PC-3 (cell line): Measurements from ENCODE around the gene CHAD. TPM values are rescaled to one million over a fixed set of nuclear protein-coding genes. Genes with fewer than 3 reads are reported as not detected.
A peak's percentile ranks its signal among the peaks of the same experiment; 100 is the strongest.

Source experiments
- ATAC-seq: fragments of 200-7000 bp; cut with Tn5 transposase; 2 replicates; pipeline ENCODE4 v1.9.1; 2020; ENCODE audit warnings: mild to moderate bottlenecking, moderate library complexity
- BruUV-seq: library from RNA; stranded (reverse); fragments of 400-500 nt; replicated peaks from 2 replicates; lab custom pipeline; 2021; lab: Mats Ljungman, UMichigan
- CTCF ChIA-PET: fragments of 300-600 bp; sonication (Branson Sonifier 250); formaldehyde crosslinking; loops from one replicate; lab custom pipeline; 2022; ENCODE audit warnings: antibody characterized with exemption; lab: Charles Lee
- POLR2A ChIA-PET: fragments of 300-600 bp; sonication (Branson Sonifier 250); formaldehyde crosslinking; loops from one replicate; lab custom pipeline; 2022; ENCODE audit warnings: antibody characterized with exemption; ENCODE audit not compliant: unreplicated experiment; lab: Charles Lee
- DNase-seq: peaks from one replicate; pipeline ENCODE4 v3.0.0-alpha.2; 2015
- H2AFZ ChIP-seq: fragments of 300-600 bp; sonication (generic); 2 replicates; pipeline ENCODE4 v1.6.0; 2016; ENCODE audit warnings: antibody characterized with exemption, low read length
- H3F3A ChIP-seq: fragments of 300-600 bp; sonication (generic); one replicate; pipeline ENCODE4 v1.6.0; 2017; ENCODE audit warnings: antibody characterized with exemption, low read length, control low read depth, mild to moderate bottlenecking; ENCODE audit not compliant: unreplicated experiment
- H3K27ac ChIP-seq: fragments of 300-600 bp; sonication (generic); 2 replicates; pipeline ENCODE4 v1.5.1; 2016; ENCODE audit warnings: mild to moderate bottlenecking, low read length
- H3K27me3 ChIP-seq: fragments of 300-600 bp; sonication (generic); 2 replicates; pipeline ENCODE4 v1.6.1; 2016; ENCODE audit warnings: low read length, mixed read lengths
- H3K36me3 ChIP-seq: fragments of 300-600 bp; sonication (generic); 2 replicates; pipeline ENCODE4 v1.6.1; 2016; ENCODE audit warnings: low read depth, mixed run types, low read length, mixed read lengths
- H3K4me1 ChIP-seq: fragments of 300-600 bp; sonication (generic); 2 replicates; pipeline ENCODE4 v1.5.1; 2016; ENCODE audit warnings: low read length; ENCODE audit not compliant: insufficient read depth
- H3K4me2 ChIP-seq: fragments of 300-600 bp; sonication (generic); 2 replicates; pipeline ENCODE4 v1.6.0; 2016; ENCODE audit warnings: low read length
- H3K4me3 ChIP-seq: fragments of 300-600 bp; sonication (generic); 2 replicates; pipeline ENCODE4 v1.5.1; 2016; ENCODE audit warnings: mild to moderate bottlenecking, low read length, mixed read lengths
- H3K79me2 ChIP-seq: fragments of 300-600 bp; sonication (generic); 2 replicates; pipeline ENCODE4 v1.6.1; 2017; ENCODE audit warnings: low read length, mixed read lengths
- H3K9ac ChIP-seq: fragments of 300-600 bp; sonication (generic); 2 replicates; pipeline ENCODE4 v1.6.0; 2016; ENCODE audit warnings: mild to moderate bottlenecking, low read length
- H3K9me2 ChIP-seq: fragments of 300-600 bp; sonication (generic); replicated peaks from 2 replicates; pipeline ENCODE4 v1.6.1; 2016; ENCODE audit warnings: mixed run types, low read length, mixed read lengths
- H3K9me3 ChIP-seq: fragments of 300-600 bp; sonication (generic); 2 replicates; pipeline ENCODE4 v1.6.1; 2016; ENCODE audit warnings: low read length, mixed read lengths
- H4K20me1 ChIP-seq: fragments of 300-600 bp; sonication (generic); 2 replicates; pipeline ENCODE4 v1.6.1; 2016; ENCODE audit warnings: low read length, mixed read lengths
- EZH2 ChIP-seq: fragments of 300-600 bp; sonication (generic); IDR thresholded peaks from one replicate; pipeline ENCODE4 v1.6.1; 2017; ENCODE audit warnings: antibody characterized with exemption, mild to moderate bottlenecking, low read length; ENCODE audit not compliant: unreplicated experiment
- EZH2phosphoT487 ChIP-seq: fragments of 300-600 bp; sonication (generic); IDR thresholded peaks from 2 replicates; pipeline ENCODE4 v1.6.1; 2018; ENCODE audit warnings: mild to moderate bottlenecking, antibody characterized with exemption, low read length, borderline replicate concordance
- intact Hi-C: fragments of 100-400 bp; cut with micrococcal nuclease; formaldehyde crosslinking; loops from 2 replicates; pipeline ENCODE4 v1.9.0; 2023
- total RNA-seq: library from RNA; depleted of rRNA; stranded (reverse); fragments of >200 nt; gene quantifications from 2 replicates; pipeline ENCODE4 v1.2.3, GENCODE V29; 2014
- TF ChIP-seq, protein P1 (sequence below): fragments of 300-600 bp; sonication (generic); conservative IDR thresholded peaks from 2 replicates; pipeline ENCODE4 v1.5.1; 2017; ENCODE audit warnings: antibody characterized with exemption, low read depth, mild to moderate bottlenecking, low read length

Gene CHAD
- total RNA-seq, 1 experiment from 2014 or later: not detected

DNA sequence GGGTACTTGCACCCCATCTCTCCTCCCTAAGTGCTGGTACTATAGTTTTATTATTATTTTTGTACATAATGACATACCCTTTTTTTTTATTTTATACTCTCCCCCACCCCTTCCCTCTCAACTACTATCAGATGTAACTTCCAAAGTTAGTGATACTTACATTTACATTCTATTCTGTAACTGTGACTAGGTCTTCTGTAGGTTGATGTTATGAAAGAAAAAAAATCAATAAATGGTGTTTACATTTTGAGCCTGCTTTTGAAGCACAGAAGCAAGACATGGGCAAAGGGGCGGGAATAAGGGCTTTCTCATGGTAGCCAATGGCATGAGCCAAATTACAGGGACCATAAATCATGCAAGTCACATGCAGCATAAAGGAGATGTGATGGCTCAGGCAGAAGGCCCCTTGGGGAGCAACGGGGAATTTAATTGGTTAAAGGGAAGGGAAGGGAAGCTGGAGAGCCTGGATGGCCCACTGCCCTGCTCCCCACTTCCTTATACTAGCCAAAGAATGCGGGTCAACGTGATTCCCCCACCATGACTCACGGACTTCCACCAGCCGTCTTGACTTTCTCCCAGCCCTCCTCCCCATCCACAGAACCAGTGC is 45.0 kb downstream of the CHAD start:
- peak overlapping the region; percentile 90 for H3K4me2 ChIP-seq
- intact Hi-C loops: loop anchor here (5.0 kb wide), 1 partner anchor 34 kb away; no protein-coding TSS in a partner anchor
- DNase-seq: peak; percentile 99
- no peaks in the 10 kb centered on the region for H3K9me2 ChIP-seq
- no peak overlapping the region for H3K9ac ChIP-seq
- BruUV-seq: no TSS peak
- POLR2A ChIA-PET: interaction anchor here (0.6 kb wide), 1 partner anchor 24 kb away, joined by 7 read pairs; no protein-coding TSS in a partner anchor
- no peaks in the 10 kb centered on the region for H3K9me3 ChIP-seq
- no peaks in the 10 kb centered on the region for H3K27me3 ChIP-seq
- TF ChIP-seq EZH2phosphoT487: no peak
- TF ChIP-seq EZH2: no peak
- TF ChIP-seq, protein P1, sequence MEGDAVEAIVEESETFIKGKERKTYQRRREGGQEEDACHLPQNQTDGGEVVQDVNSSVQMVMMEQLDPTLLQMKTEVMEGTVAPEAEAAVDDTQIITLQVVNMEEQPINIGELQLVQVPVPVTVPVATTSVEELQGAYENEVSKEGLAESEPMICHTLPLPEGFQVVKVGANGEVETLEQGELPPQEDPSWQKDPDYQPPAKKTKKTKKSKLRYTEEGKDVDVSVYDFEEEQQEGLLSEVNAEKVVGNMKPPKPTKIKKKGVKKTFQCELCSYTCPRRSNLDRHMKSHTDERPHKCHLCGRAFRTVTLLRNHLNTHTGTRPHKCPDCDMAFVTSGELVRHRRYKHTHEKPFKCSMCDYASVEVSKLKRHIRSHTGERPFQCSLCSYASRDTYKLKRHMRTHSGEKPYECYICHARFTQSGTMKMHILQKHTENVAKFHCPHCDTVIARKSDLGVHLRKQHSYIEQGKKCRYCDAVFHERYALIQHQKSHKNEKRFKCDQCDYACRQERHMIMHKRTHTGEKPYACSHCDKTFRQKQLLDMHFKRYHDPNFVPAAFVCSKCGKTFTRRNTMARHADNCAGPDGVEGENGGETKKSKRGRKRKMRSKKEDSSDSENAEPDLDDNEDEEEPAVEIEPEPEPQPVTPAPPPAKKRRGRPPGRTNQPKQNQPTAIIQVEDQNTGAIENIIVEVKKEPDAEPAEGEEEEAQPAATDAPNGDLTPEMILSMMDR: no peak
- no peaks in the 10 kb centered on the region for H3K36me3 ChIP-seq
- ATAC-seq: peak; percentile 64
- peaks cover 28% of the 10 kb centered on the region for H3K79me2 ChIP-seq
- H4K20me1 ChIP-seq: no peaks in the 10 kb centered on the region
- H3F3A ChIP-seq: peaks cover 9% of the 10 kb centered on the region
- peak overlapping the region; percentile 27; the same call in 1 of the 2 replicates for H2AFZ ChIP-seq
- peaks cover 56% of the 10 kb centered on the region for H3K4me1 ChIP-seq
- CTCF ChIA-PET: interaction anchor here (0.7 kb wide), 1 partner anchor 246 kb away, joined by 4 read pairs; no protein-coding TSS in a partner anchor
- no peak overlapping the region for H3K4me3 ChIP-seq
- peak overlapping the region; percentile 67 for H3K27ac ChIP-seq

DNA sequence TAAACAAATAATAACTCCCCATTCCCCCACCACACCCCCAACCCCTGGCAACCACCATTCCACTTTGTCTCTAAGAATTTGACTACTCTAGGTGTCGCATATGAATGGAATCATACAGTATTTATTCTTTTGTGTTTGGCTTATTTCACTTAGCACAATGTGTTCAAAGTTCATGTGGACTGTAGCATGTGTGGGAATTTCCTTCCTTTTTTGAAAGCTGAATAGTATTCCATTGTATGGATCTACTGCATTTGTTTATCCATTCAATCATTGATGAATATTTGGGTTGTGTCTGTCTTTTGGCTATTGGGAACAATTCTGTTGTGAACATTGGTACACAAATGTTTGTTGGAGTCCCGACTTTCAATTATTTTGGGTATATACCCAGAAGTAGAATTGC is 45.9 kb downstream of the CHAD start:
- intact Hi-C loops: loop anchor here (5.0 kb wide), 1 partner anchor 35 kb away; no protein-coding TSS in a partner anchor
- Histone ChIP-seq H3K9ac (no peak overlapping the region), H4K20me1 (no peaks in the 10 kb centered on the region), H3F3A (peaks cover 9% of the 10 kb centered on the region), H3K36me3 (no peaks in the 10 kb centered on the region), H3K4me1 (peaks cover 54% of the 10 kb centered on the region), H3K4me3 (no peak overlapping the region), H3K27me3 (no peaks in the 10 kb centered on the region), H3K9me3 (no peaks in the 10 kb centered on the region), H3K27ac (no peak overlapping the region), H3K9me2 (no peaks in the 10 kb centered on the region), H3K4me2 (0 out of 2 replicates have a peak overlapping the region, but pooled peaks have one; percentile 10), H2AFZ (no peak overlapping the region), H3K79me2 (peaks cover 22% of the 10 kb centered on the region)
- no TSS peak for BruUV-seq
- no peak for ATAC-seq
- CTCF ChIA-PET: no interaction called here
- no peak for DNase-seq
- POLR2A ChIA-PET: no interaction called here
- TF ChIP-seq, protein P1: no peak
- TF ChIP-seq EZH2phosphoT487 (no peak), EZH2 (no peak)
